Sigmoid colon (tissue), 4 donors: ENCODE data around the gene TTLL6.

Experiments
- CTCF ChIP-seq, 4 experiments: fragments of 450-650 bp in 3 of 4; fragments of 200-600 bp in 1 of 4; IDR thresholded peaks; one replicate each; pipeline ENCODE4 v1.5.1; 2016 to 2019; ENCODE audit warnings: antibody characterized with exemption in 4 of 4, mild to moderate bottlenecking in 3 of 4, moderate library complexity in 2 of 4
- POLR2A ChIP-seq, 2 donors: fragments of 450-650 bp; IDR thresholded peaks; one replicate each; pipeline ENCODE4 v1.6.1; 2016; ENCODE audit warnings: antibody characterized with exemption in 2 of 2, mild to moderate bottlenecking in 2 of 2, moderate library complexity in 2 of 2
- POLR2AphosphoS5 ChIP-seq, 4 donors: sonication (generic); formaldehyde crosslinking; IDR thresholded peaks; one replicate each; pipeline ENCODE4 v1.6.1; 2017; ENCODE audit warnings: antibody characterized with exemption in 4 of 4

- TF ChIP-seq CTCF (IDR thresholded peaks at IDR 0.05) (no peak), POLR2A (IDR thresholded peaks at IDR 0.05) (peak in 1 of 2 donors; percentile 57), POLR2AphosphoS5 (IDR thresholded peaks at IDR 0.05) (peak in 1 of 4 donors; percentile 15)
Observed at GRCh38 chr17:48816774-48817590, at the start of gene TTLL6.
